NCI-H1417 (cell line): ENCODE results near the gene DDX10.

ENCODE experiments used
- DNase-seq, 3 experiments: peaks; one replicate each; lab custom pipeline; 2025; lab: John Stamatoyannopoulos, UW

DDX10 gene

DNA sequence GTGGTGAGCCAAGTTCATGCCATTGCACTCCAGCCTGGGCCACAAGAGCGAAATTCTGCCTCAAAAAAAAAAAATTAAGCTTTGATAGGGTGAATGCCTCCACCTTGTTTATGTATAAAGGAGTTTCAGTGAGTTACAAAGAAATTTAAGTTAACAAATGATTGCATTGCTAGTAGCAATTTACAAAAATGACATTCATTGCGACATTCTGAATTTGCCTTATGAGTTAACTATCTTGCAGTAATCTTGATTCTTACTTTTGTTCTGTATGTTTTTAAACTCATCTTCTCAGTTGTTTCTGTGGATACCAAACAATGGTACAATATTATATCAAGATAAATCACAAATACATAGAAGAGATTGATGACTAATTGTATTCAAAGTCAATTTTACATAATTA lies 207.0 kb downstream of the DDX10 start:
- DNase-seq, result no peak

DNA sequence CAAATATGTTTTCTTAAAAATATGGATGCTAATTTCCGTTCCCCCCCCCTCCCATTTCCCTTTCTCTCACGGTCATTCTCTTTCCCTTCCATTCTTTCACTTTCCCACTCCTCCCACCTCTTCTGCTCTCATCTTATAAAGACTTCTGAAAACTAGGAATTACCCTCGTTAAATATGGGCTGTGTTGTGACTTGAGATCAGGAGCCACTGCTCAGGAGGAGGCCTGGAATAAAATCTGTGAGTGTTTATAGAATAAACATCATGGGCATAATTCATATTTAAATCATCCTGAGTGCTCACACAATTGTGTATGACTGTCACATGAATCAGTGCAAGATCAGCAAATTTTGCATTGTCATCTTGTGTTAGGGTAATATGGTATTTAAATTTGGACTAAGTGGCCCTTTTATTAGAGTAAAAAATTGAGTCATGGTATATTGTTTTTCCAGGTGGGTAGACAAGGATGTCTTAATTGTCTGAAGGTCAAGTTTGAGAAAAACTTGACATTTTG lies 208.0 kb downstream of the DDX10 start:
- peak in 1 of 3 experiments; percentile 23 for DNase-seq

DNA sequence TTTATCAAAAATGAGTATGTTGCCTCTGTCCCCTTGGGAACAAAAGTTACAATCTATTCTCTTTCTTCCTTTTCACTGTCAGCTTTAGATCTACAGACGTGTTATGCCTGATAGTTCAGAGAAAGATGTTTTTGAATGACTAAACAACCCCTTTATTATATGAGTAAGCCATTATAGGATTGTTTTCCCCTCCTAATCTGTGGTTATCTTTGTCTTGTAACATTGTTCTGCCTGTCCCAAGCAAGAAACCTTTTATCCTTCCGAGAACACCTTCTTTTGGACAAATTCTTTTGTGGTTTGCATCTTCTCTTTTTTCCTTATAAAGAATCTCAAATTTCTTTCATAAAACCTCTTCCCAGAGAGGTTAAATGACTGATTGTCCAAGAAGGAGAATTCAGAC lies 208.4 kb downstream of the DDX10 start:
- DNase-seq, result no peak

DNA sequence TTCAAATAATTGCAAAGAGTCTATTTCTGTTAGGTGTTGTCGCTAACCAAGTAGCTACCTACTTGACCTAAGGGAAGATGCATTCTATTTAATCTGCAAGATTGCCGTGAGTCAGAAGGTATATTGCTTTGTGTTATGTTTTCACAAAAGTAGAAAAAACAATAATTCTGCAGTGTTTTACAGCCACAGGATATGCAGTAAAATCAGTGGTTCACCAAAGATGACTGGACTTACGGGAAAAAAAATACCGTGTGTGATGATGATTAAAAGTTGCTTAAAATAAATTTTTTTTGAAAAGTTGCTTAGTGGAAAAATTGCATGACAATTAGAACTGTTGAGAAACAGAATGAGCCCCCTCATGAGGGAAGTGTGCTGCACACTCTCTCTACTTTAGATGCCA lies 209.1 kb downstream of the DDX10 start:
- DNase-seq, result no peak

DNA sequence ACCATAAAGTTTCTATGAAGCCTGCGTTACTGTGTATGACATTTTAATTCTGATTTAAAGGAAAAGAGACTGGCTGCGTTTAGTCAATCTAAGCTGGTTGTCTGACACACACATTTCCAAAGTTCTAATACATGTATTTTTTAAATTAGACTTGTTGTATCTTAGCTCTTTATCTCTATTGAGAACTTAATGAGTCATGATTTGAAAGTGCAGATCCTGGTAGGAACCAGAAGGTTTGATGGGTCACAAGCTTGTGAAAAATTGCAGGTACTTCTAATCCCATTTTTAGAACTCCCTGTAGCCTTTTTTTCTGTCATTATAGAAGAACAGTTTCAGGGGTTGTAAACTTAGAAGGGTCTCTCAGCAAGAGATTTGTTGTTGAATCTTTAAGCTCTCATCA lies 210.3 kb downstream of the DDX10 start:
- DNase-seq, result no peak

DNA sequence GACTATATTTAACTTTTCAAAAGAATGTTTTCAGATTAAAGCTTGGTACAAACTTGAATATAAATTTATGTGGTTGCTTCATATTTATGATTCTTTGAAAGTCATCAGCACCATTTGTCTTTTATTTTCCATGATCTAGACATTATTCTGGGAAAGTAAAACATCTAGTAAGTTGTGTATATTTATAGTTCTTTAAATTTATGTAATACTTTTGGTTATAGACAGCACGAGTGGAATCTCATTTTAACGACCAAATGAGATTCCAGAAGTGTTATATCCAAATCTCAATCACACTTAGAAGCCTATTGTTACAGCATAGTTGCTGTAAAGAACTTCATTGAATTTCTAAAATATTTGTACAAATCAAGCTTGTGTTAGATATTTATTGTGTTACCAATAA lies 212.3 kb downstream of the DDX10 start:
- no peak for DNase-seq

DNA sequence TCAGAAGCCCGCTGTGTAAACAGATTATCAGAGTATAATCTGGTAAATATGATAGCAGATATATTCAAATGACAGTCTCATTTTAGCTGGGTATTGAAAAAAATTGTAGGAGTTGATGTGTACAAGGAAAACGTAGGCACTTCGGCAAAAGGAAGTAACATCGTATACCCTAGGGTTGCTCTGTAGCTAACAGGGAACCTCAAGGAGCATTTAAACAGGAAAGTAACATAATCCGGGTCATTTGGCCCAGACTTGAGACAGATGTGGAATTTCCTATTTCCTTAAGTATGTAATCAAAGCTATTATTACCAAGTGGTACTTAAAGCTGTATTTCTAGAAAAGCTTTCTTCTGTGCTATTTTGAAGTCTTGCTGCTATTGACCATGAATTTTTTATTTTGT lies 215.6 kb downstream of the DDX10 start:
- DNase-seq, result no peak

DNA sequence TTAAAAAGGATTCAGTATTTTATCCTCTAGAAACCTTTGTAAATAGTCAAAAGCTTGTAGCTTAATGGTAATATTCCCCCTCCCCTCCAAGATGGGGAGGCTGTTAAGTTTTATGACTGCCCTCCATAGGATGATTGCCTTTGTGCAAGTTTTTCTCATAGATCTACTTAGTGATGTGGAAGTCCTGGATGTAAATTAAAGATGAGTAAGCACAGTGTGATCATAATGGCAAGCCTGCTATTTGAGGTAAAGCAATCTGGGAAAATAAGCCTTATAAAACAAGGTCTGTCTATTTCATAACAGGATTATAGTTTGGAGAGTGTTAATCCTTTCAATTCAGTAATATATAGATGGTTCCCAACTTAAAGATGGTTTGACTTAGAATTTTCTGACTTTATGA lies 216.3 kb downstream of the DDX10 start:
- DNase-seq, result peak in 1 of 3 experiments; percentile 10

DNA sequence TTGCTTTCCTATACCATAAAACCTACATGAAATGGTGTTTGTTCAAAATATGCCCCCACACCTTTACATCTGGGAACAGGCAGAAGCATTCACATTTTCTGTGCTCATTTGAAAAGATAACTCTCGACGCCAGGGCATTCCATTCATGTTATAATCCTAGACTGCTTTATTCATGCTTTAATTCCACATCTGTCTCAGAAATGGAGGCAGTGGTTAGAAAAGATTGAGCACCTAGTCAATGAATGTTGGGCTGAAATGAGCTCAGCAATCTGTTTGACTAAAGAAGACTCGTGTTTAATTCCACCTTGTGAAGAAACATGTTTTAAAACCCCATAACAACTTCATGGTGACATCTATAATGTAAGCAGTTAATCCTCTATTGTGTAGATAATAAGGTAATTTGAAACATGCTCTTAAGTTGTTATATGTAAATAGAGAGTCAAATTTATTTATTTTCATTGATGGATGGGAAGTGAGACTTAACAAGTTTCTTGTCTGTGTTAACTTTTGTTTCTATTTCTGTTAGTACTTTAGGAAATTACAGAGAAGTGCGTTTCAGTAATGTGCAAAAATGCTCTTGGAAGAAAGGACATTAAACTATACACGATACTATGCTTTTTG lies 217.5 kb downstream of the DDX10 start:
- no peak for DNase-seq

DNA sequence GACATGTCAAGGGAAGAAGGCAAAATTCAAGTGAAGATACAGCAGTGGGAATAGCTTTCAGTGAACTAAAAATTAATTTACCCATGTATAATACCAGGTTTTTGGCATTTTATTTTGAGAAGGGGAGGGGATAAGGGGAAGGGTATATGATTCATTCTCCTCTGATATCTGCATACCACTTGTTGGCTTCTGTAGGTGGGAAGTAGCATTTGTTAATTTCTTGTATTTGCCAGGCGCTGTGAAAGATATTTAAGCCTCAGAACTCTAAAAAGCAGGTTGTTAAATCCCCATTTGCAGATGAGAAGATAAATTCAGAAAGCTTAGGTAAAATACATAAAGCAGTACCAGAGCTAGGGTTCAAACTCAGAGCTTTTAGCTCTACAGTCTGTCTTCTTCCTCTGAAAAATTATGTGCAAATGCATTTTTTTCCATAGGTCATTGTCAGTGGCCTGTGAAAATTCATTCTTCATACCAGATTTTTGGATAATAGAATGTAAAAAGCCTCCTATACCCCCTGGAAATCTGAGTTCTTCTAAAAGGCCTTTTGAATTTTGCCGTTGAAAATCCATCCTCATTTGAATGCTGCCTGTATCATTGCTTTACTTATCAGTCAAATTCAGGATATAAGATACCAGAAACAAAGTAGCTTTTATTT lies 221.3 kb downstream of the DDX10 start:
- DNase-seq, result no peak

DNA sequence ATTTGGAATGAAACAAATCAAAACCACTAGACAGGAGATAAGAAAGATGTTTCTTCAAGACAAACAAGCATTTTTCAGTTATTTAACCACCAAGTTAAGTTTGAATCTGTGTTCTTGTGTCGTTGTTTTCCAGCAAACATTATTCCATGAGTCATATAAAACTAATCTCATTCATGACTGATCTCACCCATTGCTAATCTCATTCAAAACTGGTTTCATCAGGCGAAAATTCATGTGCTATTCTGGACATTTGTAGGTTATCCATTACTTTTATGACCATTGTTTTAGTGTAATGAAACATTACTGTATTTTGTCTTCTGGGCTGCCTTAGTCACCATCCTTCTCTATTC lies 221.8 kb downstream of the DDX10 start:
- no peak for DNase-seq

DNA sequence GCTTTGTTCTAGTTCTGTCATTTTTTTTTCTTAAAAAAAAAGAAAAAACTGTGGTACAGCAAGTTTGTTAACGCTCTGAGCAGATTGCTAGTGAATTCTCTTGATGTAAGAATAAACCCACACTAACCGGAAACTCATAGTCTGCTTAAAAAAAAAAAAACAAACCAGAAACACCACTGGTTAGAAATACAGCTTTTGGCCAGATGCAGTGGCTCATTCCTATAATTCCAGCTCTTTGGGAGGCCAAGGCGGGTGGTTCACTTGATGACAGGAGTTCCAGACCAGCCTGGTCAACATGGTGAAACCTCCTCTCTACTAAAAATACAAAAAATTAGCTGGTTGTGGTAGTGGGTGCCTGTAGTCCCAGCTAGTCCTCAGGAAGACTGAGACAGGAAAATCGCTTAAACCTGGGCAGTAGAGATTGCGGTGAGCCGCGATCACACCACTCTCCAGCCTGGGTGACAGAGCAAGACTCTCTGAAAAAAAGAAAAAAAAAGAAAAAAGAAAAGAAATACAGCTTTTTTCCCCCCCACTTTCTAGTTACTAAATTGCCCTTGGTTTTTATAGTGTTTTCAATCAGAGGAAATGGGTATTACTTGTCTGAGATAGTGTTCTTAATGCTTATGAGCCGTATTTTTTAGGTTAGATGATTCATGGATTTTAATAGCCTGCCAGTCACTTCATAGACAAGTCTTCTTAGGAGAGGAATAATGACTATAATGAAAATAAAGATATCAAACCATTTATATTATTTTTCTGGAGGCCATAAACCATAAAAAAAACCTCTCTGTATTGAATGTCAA lies 222.8 kb downstream of the DDX10 start:
- DNase-seq, result no peak

DNA sequence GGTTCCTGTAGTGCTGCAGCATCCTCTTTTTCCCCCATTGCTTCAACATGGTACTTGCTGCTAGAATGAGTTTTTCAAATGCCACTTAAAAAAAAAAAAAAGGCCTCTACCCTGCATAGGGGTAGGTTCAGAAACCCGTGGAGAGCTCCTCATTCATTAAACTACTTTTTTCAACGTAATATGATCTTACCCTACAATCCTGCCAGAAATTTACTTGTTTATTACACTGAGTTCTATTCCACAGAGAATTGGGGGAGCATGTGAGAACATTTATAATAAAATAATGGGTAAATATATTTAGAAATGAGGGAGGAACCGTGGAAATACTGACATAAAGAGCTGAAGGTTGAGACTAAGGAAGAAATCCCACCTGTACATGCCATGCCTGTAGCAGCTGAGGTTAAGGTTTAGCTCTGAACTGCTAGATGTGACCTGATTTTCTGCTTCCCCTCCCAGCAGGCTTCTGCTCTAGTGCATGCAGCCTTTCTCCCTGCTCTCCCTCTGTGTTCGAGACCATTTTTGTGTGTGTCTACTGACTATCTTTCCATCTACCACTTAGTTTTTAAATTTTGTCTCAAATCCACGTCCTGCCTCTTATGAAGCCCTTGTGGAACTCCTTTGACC lies 225.7 kb downstream of the DDX10 start:
- peak in 1 of 3 experiments; percentile 42 for DNase-seq

DNA sequence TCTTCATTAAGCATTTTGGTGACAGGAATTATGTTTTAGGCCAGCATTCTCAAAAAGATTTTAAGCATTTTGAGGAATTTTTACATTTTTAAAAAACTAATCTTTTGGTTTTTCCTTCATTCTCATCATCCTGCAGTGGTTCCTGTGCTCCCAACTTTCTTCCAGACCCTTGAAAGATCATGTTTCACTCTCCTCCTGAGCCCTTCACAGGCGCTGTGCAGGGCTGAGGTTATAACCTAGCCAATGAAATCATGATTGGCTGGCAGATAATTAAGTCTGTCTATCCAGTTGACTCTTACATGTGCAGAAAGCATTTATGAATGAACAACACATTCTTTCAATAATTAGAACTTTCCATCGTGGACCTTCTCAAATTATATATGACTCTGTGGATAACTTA lies 226.3 kb downstream of the DDX10 start:
- DNase-seq, result no peak

DNA sequence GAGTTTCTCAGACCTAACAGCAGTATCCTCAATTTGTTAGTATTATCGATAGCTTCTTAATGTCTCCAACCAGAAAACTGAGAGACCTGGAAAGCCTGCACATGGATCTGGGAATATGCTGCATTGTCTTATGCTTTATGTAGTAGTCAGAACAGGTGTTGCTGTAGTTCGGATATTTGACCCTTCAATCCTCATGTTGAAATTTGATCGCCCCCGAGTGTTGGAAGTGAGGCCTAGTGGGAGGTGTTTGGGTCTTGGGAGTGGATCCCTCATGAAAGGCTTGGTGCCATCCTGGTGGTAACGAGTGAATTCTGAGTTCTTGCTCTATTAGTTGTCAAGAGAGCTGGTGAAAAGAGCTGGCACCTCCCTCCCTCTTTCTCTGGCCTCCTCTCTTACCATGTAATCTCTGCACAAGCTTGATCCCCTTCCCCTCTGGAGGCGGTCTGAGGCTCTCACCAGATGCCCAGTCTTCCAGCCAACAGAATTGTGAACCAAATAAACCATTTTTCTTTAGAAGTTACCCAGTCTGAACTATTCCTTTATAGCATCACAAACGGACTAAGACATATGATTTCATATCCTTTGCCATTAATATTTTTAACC lies 227.1 kb downstream of the DDX10 start:
- DNase-seq, result peak in 1 of 3 experiments; percentile 37

DNA sequence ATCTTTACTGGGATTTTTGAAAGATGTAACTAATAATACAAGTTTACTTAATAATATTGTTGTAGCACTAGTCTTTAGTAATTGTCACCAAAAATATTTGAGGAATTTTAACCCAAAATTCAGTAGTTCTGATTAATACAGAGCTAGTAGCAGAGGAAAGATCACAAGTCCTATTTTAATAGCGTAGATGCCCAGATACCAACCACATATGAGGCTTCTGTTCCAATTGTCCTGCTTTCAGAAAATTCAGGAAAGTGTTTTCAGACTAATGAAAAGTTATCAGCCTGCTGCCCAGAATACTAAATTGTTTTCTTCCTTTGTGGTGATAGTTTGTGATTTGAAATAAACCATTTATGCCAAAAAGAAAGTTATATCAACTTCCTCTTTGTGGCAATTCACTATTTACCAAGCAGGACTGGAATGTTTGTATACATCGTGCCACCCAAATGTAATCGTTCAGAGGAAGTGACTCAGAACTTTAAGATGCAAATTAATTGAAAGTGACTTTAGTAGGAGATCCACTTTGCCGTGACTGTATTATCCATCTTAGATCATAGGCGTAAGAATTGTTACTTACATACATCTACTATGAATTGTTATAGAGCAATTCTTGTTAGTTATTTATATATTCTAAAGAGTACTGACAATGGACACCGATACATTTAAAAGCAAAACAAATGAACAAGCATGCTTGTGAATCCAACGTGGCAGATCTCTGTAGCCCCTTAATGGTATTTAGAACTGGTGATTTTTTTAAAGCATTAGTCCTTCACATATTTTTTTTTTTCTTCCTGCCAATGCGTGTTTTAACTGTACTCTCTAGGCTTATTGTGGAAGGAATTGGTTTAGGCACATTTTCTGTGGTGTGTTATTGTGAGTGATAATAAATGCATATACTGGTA lies 231.0 kb downstream of the DDX10 start:
- DNase-seq, result no peak

DNA sequence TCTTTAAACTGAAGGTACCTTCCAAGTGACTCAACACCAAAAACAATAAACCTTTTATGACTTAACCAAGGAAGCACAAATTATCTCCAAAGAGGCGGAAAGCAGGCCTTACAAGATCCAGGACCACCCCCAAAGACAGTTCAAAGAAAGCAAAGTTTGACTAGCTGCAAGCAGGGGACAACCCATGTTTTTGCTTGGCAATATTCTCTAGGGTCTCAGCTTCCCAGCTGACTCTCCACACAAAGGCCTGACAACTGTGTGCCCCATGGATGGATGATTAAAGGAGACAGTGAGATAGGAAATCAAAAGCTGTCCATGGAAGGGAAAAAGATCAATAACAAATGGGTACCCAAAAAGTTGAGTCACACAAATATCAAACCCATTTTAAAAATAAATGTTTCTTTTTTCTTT lies 232.2 kb downstream of the DDX10 start:
- DNase-seq, result no peak

DNA sequence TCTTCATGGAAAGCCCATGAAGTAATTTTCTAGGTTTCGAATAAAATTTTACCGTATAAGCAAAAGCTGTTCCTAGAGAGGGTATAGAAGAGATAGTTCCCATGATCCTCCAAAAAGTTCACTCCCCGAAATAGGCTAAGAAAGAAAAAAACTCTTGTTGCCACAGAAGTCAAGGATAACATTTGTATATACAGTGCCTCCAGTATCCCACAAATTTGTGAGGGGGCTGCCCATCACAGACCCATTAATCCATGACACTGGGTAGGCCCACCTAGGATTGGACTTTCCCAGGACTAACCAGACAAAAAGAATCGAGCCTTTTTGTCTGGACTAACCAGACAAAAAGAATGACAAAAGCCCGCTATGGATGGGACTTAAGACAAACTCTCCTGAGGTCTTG lies 233.0 kb downstream of the DDX10 start:
- DNase-seq, result no peak

DNA sequence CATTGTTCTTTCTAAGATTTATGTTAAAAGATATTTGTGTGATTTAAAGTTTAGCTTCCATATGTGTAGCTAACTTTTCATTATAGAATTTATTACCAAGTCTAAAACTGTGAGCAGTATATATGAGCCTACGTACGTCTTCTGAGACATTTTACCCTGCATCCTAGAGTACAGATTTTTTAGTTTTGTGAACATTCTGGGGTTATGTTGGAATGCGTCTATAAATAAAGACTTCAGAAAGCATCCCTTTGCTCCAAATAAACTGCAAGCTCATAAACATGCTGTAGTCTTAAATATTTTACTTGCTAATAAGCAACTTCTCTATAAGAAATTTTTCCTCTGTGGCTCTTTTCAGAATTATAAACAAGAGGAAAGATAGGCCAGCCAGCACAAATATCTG lies 236.5 kb downstream of the DDX10 start:
- DNase-seq, result no peak

DNA sequence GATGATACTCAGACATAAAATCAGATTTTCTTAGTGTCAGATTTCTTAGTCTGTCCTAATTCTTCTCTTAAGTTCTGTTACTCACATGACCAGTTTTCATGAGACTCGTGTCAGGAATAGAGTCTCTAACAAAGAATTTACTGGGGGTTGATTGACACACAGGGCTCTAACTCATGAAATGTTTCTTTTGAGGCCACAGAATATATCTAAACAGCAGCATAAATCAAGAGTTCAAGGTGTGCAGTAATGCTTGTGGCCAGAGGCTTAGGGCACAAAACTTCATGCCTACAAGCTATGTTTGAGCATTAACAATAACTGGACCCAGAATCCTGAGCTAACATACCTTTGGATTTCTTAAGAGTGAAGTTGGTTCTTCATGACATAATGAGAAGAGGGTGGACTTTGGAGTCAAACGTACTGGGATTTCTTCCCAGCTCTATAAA lies 237.2 kb downstream of the DDX10 start:
- DNase-seq, result no peak

DNA sequence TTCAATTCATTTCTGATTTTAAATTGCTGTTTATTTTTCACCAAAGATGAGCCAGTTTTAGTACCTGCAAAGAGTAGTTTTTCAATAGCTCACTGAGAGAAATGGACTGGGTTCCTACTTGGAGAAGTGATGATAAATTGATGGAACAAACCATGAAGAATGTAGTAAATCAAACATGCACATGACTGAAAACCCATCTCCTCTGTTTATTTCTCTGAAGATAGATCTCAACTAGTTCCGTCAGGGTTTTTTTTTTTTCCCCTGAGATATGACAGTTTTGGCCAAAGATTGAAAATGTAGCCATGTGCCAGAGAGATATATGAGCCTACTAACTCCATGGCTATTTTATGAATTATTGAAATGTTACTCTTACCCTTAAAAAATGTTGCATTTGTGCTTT lies 239.6 kb downstream of the DDX10 start:
- no peak for DNase-seq
